ENCODE data around the gene MCC.

Gene MCC

DNA sequence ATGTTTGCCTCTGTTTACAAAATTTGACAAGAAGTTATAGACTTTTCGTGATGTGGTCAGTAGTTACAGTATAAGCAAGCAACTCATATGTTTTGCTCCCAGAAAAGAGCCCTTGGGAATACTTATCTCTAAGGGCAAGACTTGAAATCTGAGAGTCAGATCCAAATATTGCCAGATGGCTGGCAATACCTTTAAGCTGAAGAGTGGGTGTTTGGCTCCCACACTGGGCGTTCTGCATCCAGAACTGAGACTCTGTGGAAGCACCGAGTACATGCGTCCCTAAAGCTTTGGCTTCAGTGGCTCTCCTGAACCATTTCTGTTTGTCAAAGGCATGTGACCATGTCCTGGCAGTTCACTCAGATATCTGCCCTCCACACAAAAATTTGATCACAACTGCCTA, 317.5 kb downstream of the MCC start:
- TF ChIP-seq BACH2 (CRISPR knock-in tag; IDR thresholded peaks at IDR 0.05; ENCODE audit: borderline replicate concordance) (no peak), ZFP30 (CRISPR knock-in tag; IDR thresholded peaks at IDR 0.05) (no peak), SNAI2 (CRISPR knock-in tag; IDR thresholded peaks at IDR 0.05) (no peak), ARNTL (CRISPR knock-in tag; IDR thresholded peaks at IDR 0.05; ENCODE audit: borderline replicate concordance, low read depth) (no peak)
- TF ChIP-seq, protein P1, sequence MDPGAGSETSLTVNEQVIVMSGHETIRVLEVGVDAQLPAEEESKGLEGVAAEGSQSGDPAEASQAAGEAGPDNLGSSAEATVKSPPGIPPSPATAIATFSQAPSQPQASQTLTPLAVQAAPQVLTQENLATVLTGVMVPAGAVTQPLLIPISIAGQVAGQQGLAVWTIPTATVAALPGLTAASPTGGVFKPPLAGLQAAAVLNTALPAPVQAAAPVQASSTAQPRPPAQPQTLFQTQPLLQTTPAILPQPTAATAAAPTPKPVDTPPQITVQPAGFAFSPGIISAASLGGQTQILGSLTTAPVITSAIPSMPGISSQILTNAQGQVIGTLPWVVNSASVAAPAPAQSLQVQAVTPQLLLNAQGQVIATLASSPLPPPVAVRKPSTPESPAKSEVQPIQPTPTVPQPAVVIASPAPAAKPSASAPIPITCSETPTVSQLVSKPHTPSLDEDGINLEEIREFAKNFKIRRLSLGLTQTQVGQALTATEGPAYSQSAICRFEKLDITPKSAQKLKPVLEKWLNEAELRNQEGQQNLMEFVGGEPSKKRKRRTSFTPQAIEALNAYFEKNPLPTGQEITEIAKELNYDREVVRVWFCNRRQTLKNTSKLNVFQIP (CRISPR knock-in tag; IDR thresholded peaks at IDR 0.05; ENCODE audit: borderline replicate concordance, low read depth): no peak
- TF ChIP-seq, protein P2, sequence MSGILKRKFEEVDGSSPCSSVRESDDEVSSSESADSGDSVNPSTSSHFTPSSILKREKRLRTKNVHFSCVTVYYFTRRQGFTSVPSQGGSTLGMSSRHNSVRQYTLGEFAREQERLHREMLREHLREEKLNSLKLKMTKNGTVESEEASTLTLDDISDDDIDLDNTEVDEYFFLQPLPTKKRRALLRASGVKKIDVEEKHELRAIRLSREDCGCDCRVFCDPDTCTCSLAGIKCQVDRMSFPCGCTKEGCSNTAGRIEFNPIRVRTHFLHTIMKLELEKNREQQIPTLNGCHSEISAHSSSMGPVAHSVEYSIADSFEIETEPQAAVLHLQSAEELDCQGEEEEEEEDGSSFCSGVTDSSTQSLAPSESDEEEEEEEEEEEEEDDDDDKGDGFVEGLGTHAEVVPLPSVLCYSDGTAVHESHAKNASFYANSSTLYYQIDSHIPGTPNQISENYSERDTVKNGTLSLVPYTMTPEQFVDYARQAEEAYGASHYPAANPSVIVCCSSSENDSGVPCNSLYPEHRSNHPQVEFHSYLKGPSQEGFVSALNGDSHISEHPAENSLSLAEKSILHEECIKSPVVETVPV (CRISPR knock-in tag; IDR thresholded peaks at IDR 0.05): no peak
- TF ChIP-seq, protein P3, sequence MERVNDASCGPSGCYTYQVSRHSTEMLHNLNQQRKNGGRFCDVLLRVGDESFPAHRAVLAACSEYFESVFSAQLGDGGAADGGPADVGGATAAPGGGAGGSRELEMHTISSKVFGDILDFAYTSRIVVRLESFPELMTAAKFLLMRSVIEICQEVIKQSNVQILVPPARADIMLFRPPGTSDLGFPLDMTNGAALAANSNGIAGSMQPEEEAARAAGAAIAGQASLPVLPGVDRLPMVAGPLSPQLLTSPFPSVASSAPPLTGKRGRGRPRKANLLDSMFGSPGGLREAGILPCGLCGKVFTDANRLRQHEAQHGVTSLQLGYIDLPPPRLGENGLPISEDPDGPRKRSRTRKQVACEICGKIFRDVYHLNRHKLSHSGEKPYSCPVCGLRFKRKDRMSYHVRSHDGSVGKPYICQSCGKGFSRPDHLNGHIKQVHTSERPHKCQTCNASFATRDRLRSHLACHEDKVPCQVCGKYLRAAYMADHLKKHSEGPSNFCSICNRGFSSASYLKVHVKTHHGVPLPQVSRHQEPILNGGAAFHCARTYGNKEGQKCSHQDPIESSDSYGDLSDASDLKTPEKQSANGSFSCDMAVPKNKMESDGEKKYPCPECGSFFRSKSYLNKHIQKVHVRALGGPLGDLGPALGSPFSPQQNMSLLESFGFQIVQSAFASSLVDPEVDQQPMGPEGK (CRISPR knock-in tag; IDR thresholded peaks at IDR 0.05; ENCODE audit: borderline replicate concordance): no peak
- no peak for ATAC-seq

DNA sequence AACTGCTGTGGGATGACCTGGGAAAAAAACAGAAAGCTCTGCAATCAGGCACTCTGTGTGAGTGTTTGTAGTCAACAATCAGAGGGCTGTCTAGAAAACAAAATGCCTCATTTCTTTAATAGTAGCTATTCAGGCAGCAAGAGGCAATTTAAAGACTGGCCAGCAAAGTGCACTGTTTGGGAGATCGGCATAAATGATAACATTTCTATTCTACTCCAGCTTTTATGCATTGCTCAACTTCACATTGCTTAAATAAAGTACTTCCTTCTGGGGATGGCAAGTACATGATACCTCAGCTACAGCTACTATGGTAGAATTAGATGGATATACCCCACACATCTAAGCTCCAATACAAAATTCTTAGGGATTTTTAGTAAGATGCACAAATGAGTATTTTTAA, 318.5 kb downstream of the MCC start:
- no peak for TF ChIP-seq ZFP3 (CRISPR knock-in tag; IDR thresholded peaks at IDR 0.05)
- no peak for TF ChIP-seq CSDC2 (CRISPR knock-in tag; IDR thresholded peaks at IDR 0.05)
- TF ChIP-seq ZNF565 (CRISPR knock-in tag; conservative IDR thresholded peaks at IDR 0.05; ENCODE audit: low read depth): no peak
- TF ChIP-seq ESRRG (CRISPR knock-in tag; IDR thresholded peaks at IDR 0.05): no peak
- no peak for TF ChIP-seq ZFP30 (CRISPR knock-in tag; IDR thresholded peaks at IDR 0.05)
- TF ChIP-seq, protein P4, sequence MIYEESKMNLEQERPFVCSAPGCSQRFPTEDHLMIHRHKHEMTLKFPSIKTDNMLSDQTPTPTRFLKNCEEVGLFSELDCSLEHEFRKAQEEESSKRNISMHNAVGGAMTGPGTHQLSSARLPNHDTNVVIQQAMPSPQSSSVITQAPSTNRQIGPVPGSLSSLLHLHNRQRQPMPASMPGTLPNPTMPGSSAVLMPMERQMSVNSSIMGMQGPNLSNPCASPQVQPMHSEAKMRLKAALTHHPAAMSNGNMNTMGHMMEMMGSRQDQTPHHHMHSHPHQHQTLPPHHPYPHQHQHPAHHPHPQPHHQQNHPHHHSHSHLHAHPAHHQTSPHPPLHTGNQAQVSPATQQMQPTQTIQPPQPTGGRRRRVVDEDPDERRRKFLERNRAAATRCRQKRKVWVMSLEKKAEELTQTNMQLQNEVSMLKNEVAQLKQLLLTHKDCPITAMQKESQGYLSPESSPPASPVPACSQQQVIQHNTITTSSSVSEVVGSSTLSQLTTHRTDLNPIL (CRISPR knock-in tag; IDR thresholded peaks at IDR 0.05; ENCODE audit: low read depth): no peak
- no peak for TF ChIP-seq ARNTL (CRISPR knock-in tag; IDR thresholded peaks at IDR 0.05; ENCODE audit: borderline replicate concordance, low read depth)
- TF ChIP-seq, protein P3 (CRISPR knock-in tag; IDR thresholded peaks at IDR 0.05; ENCODE audit: borderline replicate concordance): no peak
- TF ChIP-seq ZC3H10 (CRISPR knock-in tag; IDR thresholded peaks at IDR 0.05): no peak
- TF ChIP-seq, protein P1 (CRISPR knock-in tag; IDR thresholded peaks at IDR 0.05; ENCODE audit: borderline replicate concordance, low read depth): no peak
- TF ChIP-seq GLIS3 (CRISPR knock-in tag; IDR thresholded peaks at IDR 0.05): no peak
- TF ChIP-seq, protein P5, sequence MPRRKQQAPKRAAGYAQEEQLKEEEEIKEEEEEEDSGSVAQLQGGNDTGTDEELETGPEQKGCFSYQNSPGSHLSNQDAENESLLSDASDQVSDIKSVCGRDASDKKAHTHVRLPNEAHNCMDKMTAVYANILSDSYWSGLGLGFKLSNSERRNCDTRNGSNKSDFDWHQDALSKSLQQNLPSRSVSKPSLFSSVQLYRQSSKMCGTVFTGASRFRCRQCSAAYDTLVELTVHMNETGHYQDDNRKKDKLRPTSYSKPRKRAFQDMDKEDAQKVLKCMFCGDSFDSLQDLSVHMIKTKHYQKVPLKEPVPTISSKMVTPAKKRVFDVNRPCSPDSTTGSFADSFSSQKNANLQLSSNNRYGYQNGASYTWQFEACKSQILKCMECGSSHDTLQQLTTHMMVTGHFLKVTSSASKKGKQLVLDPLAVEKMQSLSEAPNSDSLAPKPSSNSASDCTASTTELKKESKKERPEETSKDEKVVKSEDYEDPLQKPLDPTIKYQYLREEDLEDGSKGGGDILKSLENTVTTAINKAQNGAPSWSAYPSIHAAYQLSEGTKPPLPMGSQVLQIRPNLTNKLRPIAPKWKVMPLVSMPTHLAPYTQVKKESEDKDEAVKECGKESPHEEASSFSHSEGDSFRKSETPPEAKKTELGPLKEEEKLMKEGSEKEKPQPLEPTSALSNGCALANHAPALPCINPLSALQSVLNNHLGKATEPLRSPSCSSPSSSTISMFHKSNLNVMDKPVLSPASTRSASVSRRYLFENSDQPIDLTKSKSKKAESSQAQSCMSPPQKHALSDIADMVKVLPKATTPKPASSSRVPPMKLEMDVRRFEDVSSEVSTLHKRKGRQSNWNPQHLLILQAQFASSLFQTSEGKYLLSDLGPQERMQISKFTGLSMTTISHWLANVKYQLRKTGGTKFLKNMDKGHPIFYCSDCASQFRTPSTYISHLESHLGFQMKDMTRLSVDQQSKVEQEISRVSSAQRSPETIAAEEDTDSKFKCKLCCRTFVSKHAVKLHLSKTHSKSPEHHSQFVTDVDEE (CRISPR knock-in tag; IDR thresholded peaks at IDR 0.05): no peak
- TF ChIP-seq, protein P2 (CRISPR knock-in tag; IDR thresholded peaks at IDR 0.05): no peak
- TF ChIP-seq TCF4 (CRISPR knock-in tag; IDR thresholded peaks at IDR 0.05; ENCODE audit: borderline replicate concordance): no peak
- TF ChIP-seq TOX (CRISPR knock-in tag; IDR thresholded peaks at IDR 0.05; ENCODE audit: borderline replicate concordance): no peak
- TF ChIP-seq ISL1 (CRISPR knock-in tag; IDR thresholded peaks at IDR 0.05): no peak; the same call in 1 of the 2 replicates
- no peak for TF ChIP-seq SNAI2 (CRISPR knock-in tag; IDR thresholded peaks at IDR 0.05)
- TF ChIP-seq BACH2 (CRISPR knock-in tag; IDR thresholded peaks at IDR 0.05; ENCODE audit: borderline replicate concordance): no peak
- no peak for ATAC-seq
